Measurements from ENCODE around the gene CDH22. TPM values are rescaled to one million over a fixed set of nuclear protein-coding genes. Genes with fewer than 3 reads are reported as not detected.

The CDH22 gene
- total and polyA plus RNA-seq, 10 of the 15 experiments (the other 5 are each of a cell fraction or from before 2014, with no cell fraction given), result not detected

- H3K9ac ChIP-seq (ENCODE audit: control insufficient read depth, insufficient read depth, low read length), result no peak overlapping the region
- no peaks in the 10 kb centered on the region for H3K4me1 ChIP-seq (ENCODE audit: control insufficient read depth, insufficient read depth, low read length)
- H4K20me1 ChIP-seq (ENCODE audit: control insufficient read depth, insufficient read depth), result no peaks in the 10 kb centered on the region; the same call in 1 of the 2 replicates
- H3K27me3 ChIP-seq (replicated peaks in 1 of 2; ENCODE audit: control insufficient read depth in 2 of 2, insufficient read depth in 2 of 2, low read length in 1 of 2), result peaks cover 5 to 18% of the 10 kb centered on the region in 2 experiments
- no peaks in the 10 kb centered on the region; a peak in 1 of 4 replicates for H3K36me3 ChIP-seq (ENCODE audit: control insufficient read depth in 2 of 2, insufficient read depth in 2 of 2, low read length in 1 of 2)
- FAIRE-seq, result no peak
- no peaks in the 10 kb centered on the region for H3K9me3 ChIP-seq (replicated peaks; ENCODE audit: control insufficient read depth, insufficient read depth, low read length)
- TF ChIP-seq, protein P1, sequence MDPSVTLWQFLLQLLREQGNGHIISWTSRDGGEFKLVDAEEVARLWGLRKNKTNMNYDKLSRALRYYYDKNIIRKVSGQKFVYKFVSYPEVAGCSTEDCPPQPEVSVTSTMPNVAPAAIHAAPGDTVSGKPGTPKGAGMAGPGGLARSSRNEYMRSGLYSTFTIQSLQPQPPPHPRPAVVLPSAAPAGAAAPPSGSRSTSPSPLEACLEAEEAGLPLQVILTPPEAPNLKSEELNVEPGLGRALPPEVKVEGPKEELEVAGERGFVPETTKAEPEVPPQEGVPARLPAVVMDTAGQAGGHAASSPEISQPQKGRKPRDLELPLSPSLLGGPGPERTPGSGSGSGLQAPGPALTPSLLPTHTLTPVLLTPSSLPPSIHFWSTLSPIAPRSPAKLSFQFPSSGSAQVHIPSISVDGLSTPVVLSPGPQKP (IDR thresholded peaks at IDR 0.05; ENCODE audit: low read depth, low read length), result no peak
- TF ChIP-seq, protein P2, sequence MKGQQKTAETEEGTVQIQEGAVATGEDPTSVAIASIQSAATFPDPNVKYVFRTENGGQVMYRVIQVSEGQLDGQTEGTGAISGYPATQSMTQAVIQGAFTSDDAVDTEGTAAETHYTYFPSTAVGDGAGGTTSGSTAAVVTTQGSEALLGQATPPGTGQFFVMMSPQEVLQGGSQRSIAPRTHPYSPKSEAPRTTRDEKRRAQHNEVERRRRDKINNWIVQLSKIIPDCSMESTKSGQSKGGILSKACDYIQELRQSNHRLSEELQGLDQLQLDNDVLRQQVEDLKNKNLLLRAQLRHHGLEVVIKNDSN (IDR thresholded peaks at IDR 0.05; ENCODE audit: borderline replicate concordance, extremely low read length, insufficient read depth, low read depth, low read length), result no peak
- TF ChIP-seq FOXK2 (IDR thresholded peaks at IDR 0.05) (peak; percentile 19; the same call in 1 of the 2 replicates), SIX5 (IDR thresholded peaks at IDR 0.05; ENCODE audit: low read depth, low read length, severe bottlenecking) (no peak)
- no peak overlapping the region for H3K27ac ChIP-seq (ENCODE audit: control insufficient read depth, insufficient read depth)
- ChIA-PET POLR2A (no interaction called here), CTCF (interaction anchor here (0.6 to 1.0 kb wide), 2 partner anchors 49 to 181 kb away, joined by 3 read pairs; no protein-coding TSS in a partner anchor), RAD21 (ENCODE audit: unreplicated experiment) (interaction anchor here (1.3 kb wide), 1 partner anchor 154 kb away, joined by 5 read pairs; no protein-coding TSS in a partner anchor), SMC1A (ENCODE audit: uncharacterized antibody, unreplicated experiment) (interaction anchor here (0.7 to 1.0 kb wide), 2 partner anchors 10 to 173 kb away, joined by 3 to 5 read pairs; no protein-coding TSS in a partner anchor)
- 46% methylated on average over 13 of the region's 13 CpGs for WGBS (ENCODE audit: insufficient coverage, insufficient replicate concordance, low lambda C conversion rate, missing lambda C conversion rate)
- H3K79me2 ChIP-seq (ENCODE audit: control insufficient read depth, insufficient read depth, low read length), result no peaks in the 10 kb centered on the region
- no peak overlapping the region for H3K4me3 ChIP-seq
- intact Hi-C loops (cut with micrococcal nuclease; ENCODE audit: unreplicated experiment), result no loop called here
- no peak overlapping the region for H3K4me2 ChIP-seq (ENCODE audit: control insufficient read depth, insufficient read depth)
- no peak for ATAC-seq
- BruUV-seq (replicated peaks), result no TSS peak
- no peak for DNase-seq (ENCODE audit: low read depth, low spot score)
- in situ Hi-C loops (cut with MboI), result no loop called here
- H2AFZ ChIP-seq (ENCODE audit: control insufficient read depth, low read depth, low read length), result no peak overlapping the region
Observed at GRCh38 chr20:46176739-46177378, 131.4 kb downstream of the CDH22 start.

All from GM12878 (cell line).